Jurkat, Clone E6-1 (cell line): Measurements from ENCODE around the gene CDCP2.
"Not testable (repeated sequence)": the region's sequence is repeated elsewhere in the genome, so short reads cannot be mapped to it uniquely, and the experiment has no call there.

Experiments used
- DNase-seq: peaks from one replicate; pipeline ENCODE4 v3.0.0-alpha.2; 2011; ENCODE audit warnings: low read depth, low spot score
- H3K4me3 ChIP-seq: 2 replicates; pipeline ENCODE4 v1.5.1; 2011; ENCODE audit warnings: mild to moderate bottlenecking, low read length, control low read depth, moderate library complexity

The CDCP2 gene

DNA sequence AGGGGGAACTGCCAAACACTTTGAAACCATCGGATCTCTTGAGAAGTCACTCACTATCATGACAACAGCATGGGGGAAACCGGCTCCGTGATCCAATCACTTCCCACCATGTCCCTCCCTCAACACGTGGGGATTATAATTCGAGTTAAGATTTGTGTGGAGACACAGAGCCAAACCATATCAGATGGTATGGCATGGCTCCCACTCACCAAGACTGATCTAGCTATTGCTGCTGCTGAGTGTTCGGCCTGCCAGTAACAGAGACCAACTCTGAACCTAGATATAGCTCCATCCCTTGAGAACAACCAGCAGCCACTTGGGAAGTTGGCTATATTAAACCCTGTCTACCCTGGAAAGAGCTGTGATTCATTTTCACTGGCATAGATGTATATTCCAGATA lies 49.4 kb downstream of the CDCP2 start:
- no peak for DNase-seq

DNA sequence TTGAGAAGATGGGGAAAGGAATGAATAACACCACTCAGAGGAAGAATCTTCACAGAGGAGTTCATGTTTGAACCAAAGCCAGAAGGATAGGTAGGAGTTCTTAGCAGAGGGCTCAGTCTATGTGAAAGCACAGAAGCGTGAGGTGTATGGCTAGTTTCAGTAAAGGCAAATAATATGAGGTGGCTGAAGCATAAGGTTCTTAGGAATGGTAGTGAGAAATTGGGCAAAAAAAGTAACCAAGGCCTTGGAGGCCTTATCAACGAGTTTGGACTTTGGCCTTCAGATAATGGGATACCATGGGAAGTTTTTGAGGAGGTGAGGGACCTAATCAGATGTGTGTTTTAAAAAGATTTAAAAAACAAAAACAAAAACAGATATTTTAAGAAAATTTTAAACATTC lies 52.3 kb downstream of the CDCP2 start:
- no peak overlapping the region for H3K4me3 ChIP-seq
- DNase-seq, result no peak

More for the DNA sequence above, 49.4 kb downstream of the CDCP2 start:
- H3K4me3 ChIP-seq, result no peak overlapping the region

GRCh38 chr1:54099061-54099610 lies 53.7 kb downstream of the CDCP2 start:
- no peak for DNase-seq
- no peak overlapping the region for H3K4me3 ChIP-seq

GRCh38 chr1:54096877-54097240 lies 55.9 kb downstream of the CDCP2 start:
- H3K4me3 ChIP-seq, result no peak overlapping the region
- no peak for DNase-seq

DNA sequence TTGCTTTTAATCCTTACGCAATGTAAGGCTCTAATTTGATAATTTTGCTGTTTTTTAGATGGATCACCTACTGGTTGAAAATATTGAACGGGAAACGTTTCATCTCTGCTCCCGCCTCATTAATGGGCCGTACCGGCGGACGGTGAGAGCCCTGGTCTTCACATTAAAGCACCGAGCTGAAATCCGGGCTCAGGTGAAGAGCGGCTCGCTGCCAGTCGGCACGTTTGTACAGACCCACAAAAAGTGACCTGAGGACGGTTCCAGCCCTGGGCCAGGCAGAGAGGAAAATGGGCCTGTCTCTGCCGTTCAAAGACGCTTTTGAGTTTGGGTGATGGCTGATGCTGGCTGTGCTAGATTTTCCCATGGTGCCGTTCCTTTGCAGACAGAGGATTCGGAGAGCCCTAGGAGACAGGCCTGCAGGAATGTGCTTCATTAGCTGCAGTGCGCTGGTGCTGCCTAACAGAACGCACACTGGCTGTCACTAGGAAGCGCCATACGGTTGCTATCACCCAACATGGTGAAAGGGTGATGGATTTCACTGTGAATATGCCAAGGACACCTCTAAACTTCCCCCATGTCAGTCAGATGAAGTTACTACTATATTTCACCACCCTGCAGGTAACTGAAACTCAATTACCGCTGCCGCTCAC lies 56.4 kb downstream of the CDCP2 start:
- DNase-seq, result no peak
- no peak overlapping the region for H3K4me3 ChIP-seq

GRCh38 chr1:54095546-54096226 lies 57.1 kb downstream of the CDCP2 start:
- no peak overlapping the region for H3K4me3 ChIP-seq

GRCh38 chr1:54094730-54095105 lies 58.1 kb downstream of the CDCP2 start:
- H3K4me3 ChIP-seq, DNase-seq: not testable (repeated sequence)

More at GRCh38 chr1:54095546-54096226, 57.1 kb downstream of the CDCP2 start:
- no peak for DNase-seq

DNA sequence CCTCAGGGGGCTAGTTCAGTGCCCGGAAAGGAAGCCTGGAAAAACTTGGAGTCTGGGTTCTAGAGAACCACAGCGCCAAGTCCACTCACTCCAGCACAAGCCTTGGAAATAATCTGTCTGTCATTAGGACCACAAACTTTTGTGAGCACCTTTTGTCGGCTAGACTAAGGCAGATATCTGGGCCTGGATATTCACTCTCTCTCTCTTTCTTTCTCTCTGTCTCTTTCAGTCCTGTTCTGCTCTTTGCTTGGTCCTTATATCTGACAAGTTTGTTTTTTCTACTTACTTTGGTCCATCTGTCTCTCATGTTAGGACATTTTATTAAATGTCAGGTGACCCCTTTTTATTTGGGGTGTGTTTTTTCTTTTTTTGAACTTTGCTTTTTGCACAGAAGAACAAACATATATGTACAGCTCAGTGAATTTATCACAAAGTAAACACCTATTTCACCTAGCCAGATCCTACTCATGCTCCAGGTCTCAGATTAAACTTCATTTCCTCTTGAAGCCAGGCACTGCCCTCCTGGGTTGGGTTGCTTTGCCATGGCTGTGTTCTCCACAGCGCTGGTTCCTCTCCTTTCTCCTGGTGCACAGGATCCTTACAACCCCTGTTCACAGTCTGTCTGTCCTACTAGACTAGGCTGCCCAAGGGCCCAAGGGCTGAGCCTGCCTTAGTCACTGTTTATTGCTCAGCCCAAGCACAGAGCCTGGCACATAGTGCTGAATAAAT lies 58.6 kb downstream of the CDCP2 start:
- no peak for DNase-seq
- no peak overlapping the region for H3K4me3 ChIP-seq

- H3K4me3 ChIP-seq, result no peak overlapping the region
- no peak for DNase-seq
These were observed 61.1 kb downstream of the CDCP2 start for GRCh38 chr1:54091666-54092065.

DNA sequence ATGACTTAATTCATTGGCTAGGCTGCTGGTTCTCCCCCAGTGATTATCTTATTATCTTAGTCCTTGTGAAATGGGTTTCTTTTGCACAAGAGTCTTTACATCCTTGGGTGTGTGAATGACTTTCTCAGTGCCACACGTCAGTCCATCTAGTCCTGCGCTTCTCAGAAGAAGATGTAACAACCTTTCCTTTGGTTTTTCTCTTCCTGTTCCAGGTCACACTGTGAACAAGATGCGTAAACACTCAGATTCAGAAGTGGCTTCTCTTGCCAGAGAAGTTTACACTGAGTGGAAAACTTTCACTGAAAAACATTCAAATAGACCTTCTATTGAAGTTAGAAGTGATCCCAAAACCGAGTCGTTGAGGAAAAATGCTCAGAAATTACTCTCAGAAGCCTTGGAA lies 64.4 kb downstream of the CDCP2 start:
- no peak for DNase-seq
- no peak overlapping the region for H3K4me3 ChIP-seq

- no peak overlapping the region for H3K4me3 ChIP-seq
- no peak for DNase-seq
These were observed 66.0 kb downstream of the CDCP2 start for GRCh38 chr1:54086754-54087153.

- H3K4me3 ChIP-seq, result no peak overlapping the region
- no peak for DNase-seq
These were observed 68.0 kb downstream of the CDCP2 start for GRCh38 chr1:54084794-54085193.
